GM18868 (cell line): ENCODE data around the gene IL18R1.

Experiments used
- ATAC-seq: cut with Tn5 transposase; IDR thresholded peaks from one replicate; pipeline ENCODE4 v1.9.1; 2021; ENCODE audit warnings: mild to moderate bottlenecking, moderate library complexity; ENCODE audit not compliant: unreplicated experiment

The IL18R1 gene

GRCh38 chr2:102386867-102387541, 31.4 kb downstream of the IL18R1 start:
- peak; percentile 33 for ATAC-seq

GRCh38 chr2:102387763-102388546, 32.4 kb downstream of the IL18R1 start:
- ATAC-seq, result peak; percentile 83

- no peak for ATAC-seq
Measured at GRCh38 chr2:102391565-102391964, 36.0 kb downstream of the IL18R1 start.

GRCh38 chr2:102392096-102392495, 36.5 kb downstream of the IL18R1 start:
- ATAC-seq, result no peak

- ATAC-seq, result no peak
Measured at GRCh38 chr2:102392942-102393341, 37.3 kb downstream of the IL18R1 start.

GRCh38 chr2:102396012-102396411, 40.4 kb downstream of the IL18R1 start:
- no peak for ATAC-seq

GRCh38 chr2:102397209-102397608, 41.6 kb downstream of the IL18R1 start:
- ATAC-seq, result no peak

GRCh38 chr2:102399499-102400141, 44.0 kb downstream of the IL18R1 start:
- no peak for ATAC-seq

- no peak for ATAC-seq
Measured at GRCh38 chr2:102401456-102401855, 45.9 kb downstream of the IL18R1 start.

GRCh38 chr2:102401865-102402264, 46.3 kb downstream of the IL18R1 start:
- no peak for ATAC-seq

- ATAC-seq, result no peak
Measured at GRCh38 chr2:102410952-102411351, 55.4 kb downstream of the IL18R1 start.

- no peak for ATAC-seq
Measured at GRCh38 chr2:102412199-102412598, 56.6 kb downstream of the IL18R1 start.

- peak; percentile 59 for ATAC-seq
Measured at GRCh38 chr2:102417946-102418345, 62.4 kb downstream of the IL18R1 start.

GRCh38 chr2:102418421-102418961, 62.9 kb downstream of the IL18R1 start:
- peak; percentile 87 for ATAC-seq

GRCh38 chr2:102420290-102420689, 64.7 kb downstream of the IL18R1 start:
- ATAC-seq, result no peak

GRCh38 chr2:102421890-102422759, 66.5 kb downstream of the IL18R1 start:
- ATAC-seq, result no peak

- no peak for ATAC-seq
Measured at GRCh38 chr2:102422910-102423309, 67.3 kb downstream of the IL18R1 start, which contains the start of gene IL18RAP. Gene IL18RAP (plus strand): TSS chr2:102423160. CDS start chr2:102423278, 118 bp downstream.

GRCh38 chr2:102423368-102423767, 67.8 kb downstream of the IL18R1 start:
- no peak for ATAC-seq

GRCh38 chr2:102424754-102425153, 69.2 kb downstream of the IL18R1 start:
- ATAC-seq, result peak; percentile 95

- peak; percentile 29 for ATAC-seq
Measured at GRCh38 chr2:102425441-102426132, 70.0 kb downstream of the IL18R1 start.
